GM19328 (cell line): Measurements from ENCODE around the gene GALT.
"Not testable (repeated sequence)": the region's sequence is repeated elsewhere in the genome, so short reads cannot be mapped to it uniquely, and the experiment has no call there.

Experiments used
- ATAC-seq: cut with Tn5 transposase; IDR thresholded peaks from one replicate; pipeline ENCODE4 v1.9.1; 2021; ENCODE audit warnings: mild to moderate bottlenecking, moderate library complexity; ENCODE audit not compliant: unreplicated experiment

GALT gene

DNA sequence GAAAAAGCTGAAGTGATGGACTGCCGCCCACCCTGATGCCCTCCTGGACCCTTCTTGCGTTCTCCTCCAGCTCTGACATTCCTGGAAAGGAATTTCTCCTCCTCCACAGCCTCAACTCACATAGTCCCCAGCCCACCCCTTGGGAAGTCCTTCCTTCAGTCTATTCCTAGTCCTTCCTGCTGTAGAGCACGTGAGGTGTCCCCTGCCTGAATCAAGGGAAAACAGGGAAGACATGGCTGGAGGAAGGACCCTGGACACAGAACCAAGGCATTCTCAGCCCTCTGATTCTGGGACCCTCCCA, 21.3 kb upstream of the GALT start:
- ATAC-seq, result no peak

DNA sequence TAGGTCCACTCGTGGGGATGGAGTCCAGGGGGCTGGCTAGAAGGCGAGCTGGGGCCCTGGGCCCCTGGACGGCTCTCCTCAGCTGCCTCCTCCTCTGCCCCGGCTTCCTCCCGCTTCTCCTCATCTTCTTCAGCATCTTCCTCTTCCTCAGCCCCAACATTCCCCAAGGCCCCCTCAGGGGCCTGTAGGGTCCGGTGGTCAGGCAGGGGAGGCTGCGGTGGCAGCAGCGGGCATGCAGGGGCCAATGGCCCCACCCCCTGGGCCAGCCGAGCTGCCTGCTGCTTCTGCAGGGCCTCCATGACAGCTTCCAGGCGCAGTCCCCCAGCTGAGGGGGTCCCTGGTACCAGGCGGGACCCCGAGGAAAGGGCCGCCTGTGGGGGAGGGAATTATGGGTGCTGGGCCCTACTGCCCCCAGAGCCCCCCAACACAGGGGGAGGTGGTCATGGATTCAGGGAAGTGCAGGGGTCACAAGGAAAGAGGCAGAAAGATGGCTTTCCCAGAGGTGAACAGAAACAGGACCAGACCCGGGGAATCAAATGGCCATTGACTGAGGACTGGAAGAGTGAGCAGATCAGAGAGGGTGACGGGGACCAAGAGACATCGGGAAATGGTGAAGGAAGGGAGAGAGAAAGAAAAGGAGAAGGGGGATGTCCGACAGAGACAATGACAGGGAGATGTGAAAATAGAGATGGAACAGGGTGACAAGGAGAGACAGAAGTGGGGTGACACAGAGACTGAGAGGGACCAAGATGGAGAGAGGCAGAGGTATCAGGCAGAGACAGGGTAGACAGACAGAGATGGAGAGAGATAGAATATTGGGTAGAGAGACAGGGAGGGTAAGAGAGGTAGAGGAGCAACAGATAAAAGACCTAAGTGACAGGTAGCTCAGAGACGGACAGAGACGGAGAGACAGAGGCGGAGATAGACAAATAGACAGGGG, 18.5 kb upstream of the GALT start:
- no peak for ATAC-seq

DNA sequence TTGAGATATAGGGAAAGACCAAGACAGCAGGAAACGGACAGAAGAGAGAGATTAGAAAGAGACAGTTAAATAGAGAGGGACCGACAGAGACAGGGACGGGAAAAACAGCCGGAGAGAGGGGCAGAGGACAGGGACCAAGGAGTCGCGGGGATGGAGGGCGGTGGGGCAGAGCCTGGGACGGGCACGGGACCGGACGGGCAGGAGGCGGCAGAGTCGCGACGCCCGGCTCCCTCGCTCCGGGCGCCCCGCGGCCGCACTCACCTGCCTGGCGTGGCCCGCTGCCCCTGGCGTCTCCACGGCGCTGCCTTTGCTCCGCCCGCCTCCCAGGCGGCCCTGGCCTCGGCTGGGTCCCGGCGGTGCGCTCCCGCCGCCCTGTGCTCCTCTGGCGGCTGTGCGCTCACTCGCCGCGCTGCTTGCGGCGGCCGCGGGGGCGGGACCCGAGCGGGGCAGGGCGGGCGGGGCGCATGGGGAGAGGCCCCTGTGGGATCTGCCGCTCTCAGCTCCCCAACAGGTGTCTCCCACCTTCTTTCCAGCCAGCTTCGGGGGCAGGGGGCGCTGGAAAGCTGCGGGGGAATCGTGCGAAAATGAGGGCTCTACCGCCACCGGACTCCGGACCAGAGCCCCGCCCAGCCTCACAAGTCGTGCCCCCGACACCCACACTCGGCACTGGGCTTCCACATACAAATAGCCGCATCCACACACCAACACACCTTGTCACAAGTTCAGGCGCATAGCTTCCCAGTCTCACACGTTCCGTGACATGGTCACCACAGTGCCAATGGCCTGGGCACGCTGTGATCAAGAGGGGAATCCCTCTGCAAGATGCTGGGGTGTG, 17.6 kb upstream of the GALT start, which contains the start of gene ARID3C:
Gene ARID3C (minus strand): TSS at position 411 of the 835 bp plus-strand sequence. CDS start 1,052 bp downstream, outside the sequence.
- ATAC-seq, result no peak

DNA sequence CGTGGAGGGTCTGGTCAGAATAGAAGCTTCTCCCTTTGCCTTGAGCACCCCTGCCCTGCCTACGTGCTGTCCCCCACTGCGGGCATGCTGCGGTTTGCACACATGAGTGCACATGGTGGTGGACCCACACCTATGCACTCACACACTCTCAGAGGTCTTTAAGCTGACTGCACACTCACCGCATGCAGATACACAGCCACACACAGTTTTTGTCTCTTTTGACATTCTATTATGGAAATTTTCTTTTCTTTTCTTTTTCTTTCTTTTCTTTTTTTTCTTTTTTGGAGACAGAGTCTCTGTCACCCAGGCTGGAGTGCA, 17.0 kb upstream of the GALT start:
- no peak for ATAC-seq

DNA sequence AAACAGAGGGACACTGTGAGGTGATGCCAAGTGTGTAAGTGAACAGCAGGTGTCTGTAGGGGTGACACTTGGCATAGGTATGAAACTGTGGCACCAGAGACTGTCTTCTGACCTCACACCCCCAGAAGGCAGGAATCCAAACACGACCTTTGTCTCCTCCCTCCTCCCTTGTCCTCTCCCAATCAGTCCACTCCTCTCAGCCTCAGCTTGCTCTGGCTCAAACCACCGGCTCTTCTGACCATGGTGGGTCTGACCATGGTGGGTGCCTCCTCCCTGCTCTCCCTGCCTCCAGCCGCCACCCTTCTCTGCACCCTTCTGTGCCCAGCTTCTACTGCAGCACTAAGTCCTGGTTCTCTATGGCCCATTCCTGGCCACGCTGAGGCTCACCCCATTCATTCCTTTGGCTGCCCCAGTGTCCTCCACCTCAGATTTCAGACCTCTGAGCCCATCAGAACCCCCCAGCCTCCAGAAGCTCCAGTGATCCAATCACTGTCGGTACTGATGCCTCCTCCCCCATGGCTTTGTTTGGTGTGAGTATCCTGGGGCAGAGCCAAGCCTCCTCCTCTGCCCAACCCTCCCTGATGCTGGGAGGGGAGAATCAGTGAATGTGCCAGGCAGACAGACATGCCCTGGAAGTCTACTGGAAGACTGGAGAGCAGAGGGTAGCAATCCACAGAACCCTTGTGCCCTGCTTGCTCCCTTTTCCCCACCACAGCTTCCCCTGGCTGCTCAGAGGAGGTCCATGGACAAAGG, 15.9 kb upstream of the GALT start:
- ATAC-seq, result no peak

DNA sequence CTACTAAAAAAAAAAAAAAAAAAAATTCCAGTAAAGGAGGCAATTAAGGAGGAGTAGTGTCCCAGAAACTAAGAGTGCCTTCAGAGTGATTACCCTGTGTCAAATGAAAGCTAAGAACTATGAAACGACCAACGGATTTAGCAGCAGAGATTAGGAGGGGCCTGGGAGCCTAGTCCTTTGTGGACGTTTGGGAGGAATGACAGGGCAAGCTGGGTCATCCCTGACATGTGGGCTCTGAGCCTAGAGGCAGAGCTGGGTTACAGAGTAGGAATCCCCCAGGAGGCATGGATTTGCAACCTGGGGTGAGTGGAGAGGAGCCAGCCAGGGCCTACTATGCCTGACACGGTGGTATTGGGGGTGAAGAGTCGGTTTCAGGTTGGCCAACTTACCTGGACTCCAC, 13.3 kb upstream of the GALT start:
- no peak for ATAC-seq

DNA sequence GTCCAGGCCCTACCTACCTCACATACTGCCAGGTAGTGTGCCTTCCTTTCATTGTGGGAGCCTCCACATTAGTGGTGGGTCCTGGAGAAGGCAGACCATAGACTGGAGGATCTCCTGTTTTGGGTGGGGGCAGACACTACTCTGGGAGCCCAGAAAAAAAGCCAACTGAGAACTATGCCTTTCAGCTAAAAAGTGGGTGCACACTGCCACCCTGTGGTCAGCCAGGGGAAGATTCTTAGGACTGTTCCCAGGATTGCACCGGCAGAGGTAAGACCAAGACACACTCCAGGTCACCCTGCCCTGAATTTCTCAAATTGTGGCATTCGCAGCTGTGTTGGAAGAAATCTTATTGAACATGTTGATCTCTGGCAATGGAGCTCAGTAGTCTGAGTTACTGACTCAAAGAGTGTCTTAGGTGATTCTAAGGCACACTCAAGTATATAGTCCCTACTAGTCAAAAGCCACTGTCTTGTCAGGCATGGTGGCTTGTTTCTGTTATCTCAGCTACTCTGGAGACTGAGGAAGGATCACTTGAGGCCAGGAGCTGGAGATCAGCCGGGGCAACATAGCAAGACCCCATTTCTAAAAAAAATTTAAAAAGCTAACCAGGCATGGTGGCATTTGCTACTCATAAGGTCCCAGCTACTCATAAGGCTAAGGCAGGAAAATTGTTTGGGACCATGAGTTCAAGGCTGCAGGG, 12.5 kb upstream of the GALT start:
- ATAC-seq, result no peak

DNA sequence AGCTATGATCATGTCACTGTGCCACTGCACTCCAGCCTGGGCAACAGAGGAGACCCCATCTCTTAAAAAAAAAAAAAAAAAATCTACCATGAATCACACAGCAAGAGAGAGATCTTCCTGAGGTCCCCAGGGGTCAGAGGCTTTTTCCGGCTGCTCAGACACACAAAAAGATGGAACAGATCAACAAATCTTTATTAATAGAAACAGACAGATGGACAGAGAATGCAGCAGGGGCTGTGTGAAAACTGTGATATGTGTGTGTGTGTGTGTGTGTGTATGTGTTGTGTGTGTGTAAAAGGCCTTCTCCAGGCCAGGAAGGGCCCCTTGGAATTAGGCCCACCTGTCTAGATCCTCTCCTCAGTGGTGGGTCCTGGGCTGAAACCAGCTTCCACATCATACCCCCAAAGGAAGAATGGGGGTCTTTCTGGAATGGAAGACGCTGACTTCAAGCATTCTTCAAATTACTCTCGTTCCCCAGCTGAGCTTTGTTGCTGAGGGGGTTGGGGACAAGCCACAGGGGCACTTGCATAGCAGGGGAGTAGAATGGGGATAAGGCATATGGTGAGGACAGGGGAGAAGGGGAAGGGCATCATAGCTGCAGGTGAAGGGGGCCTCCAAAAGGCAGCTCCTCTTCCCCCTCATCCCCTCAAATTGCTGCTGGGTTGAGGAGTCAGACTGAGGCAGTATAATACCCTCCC, 11.8 kb upstream of the GALT start:
- ATAC-seq, result no peak

DNA sequence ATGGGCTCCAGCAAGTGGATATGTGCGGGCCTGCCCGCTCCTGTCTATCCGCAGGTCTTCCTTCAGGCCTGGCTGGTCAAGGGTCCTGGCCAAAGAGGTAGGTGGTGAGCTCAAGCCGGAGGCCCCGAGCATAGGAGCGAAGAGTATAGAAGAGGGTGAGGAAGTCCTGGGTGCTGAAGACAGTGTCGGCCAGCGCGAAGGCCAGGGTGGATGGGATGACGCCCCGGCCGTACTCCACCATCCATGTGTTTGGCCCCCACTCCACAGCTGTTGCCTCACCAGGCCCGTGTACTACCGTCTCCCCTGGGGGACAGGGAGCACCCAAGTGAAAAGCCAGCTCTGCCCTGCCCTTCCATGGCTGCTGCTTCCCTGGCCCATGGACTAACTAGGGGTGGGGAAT, 10.9 kb upstream of the GALT start:
- no peak for ATAC-seq

DNA sequence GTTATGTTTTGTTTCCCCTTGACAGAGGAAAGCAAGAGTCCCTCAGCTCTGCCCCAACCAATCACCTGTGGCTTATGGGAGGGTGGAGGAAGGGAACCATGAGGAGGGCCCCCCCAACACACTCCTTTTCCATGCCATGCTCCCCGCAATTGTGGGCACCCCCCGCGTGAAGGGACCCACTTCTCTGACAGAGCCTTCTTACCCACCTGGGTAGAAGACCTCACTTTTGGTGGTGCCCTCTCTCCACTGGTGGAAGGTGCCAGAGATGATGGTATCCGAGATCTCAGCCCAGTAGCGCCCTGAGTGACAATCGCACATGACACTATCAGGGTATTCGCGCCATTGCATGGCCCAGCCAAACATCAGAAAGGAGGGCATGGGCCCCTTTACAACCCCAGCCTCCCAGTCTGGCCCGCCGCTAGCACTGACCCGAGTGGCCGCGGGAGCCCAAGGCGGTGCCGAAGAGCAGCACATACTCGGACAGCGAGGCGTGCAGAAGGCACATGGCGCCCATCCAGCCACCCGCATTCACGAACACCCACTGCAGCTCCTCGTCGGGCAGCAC, 9.6 kb upstream of the GALT start:
- ATAC-seq, result no peak

DNA sequence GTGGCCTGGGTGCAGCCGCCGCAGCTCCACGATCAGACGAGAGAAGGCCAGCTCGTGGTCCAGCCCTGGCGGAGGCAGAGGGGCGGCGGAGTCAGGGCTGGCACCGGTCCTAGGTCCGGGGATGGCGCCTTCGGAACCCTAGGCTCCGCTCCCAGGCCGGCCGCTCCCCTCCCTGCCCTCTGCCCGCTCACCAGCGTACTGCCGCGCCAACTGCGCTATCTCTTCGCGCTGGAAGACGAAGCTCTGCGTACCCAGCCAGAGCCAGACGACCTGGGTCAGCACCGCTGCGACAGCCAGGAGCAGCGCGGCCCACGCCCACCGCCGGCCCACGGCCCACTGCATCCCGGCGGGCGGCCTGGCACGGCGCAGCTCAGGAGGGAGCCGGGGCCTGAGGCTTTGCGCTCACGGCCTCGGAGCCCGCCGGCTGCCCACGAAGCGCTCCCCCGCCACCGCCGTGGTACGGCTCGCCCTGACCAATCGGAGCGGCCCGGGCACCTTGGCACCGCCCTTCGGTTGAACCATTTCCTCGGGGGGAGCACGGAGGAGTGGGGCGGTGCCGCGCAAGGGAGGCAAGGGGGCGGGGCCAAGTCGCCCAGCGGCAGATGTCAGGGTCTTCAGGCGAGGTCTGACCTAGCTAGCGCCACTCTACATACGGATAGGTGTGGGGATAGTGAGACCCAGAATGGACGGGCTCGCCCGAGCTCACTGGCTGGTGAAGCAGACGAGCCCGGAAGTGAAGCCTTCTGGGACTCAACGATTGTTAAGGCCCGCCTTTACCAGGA, 8.9 kb upstream of the GALT start, which contains the start of gene SIGMAR1:
Gene SIGMAR1 (minus strand): TSS at position 432 of the 782 bp plus-strand sequence. CDS start 90 bp downstream, at position 342.
- peak; percentile 80 for ATAC-seq

DNA sequence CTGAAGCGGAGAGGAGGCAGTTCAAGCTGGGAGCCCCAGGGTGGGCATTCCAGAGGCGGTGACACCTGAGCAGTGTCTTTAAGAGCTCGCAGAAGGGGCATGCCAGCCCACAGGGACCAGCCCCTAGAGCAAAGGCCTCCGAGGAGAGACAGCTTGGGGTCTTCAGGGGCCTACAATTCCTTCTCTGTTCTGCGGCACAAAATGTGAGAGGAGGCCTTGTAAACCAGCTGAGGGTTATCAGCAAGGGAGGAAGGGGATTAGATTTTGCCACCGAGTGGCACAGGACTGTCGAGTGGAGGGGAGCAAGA, 8.4 kb upstream of the GALT start:
- no peak for ATAC-seq

DNA sequence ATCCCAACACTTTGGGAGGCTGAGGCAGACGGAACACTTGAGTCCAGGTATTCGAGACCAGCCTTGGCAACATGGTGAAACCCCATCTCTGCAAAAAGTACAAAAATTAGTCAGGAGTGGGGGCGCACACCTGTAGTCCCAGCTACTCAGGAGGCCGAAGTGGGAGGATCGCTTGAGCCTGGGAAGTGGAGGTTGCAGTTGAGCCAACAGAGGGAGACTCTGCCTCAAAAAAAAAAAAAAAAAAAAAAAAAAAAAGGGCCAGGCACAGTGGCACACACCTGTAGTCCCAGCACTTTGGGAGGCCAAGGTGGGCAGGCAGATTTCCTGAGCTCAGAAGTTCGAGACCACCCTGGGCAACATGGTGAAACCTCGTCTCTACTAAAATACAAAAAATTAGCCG, 7.2 kb upstream of the GALT start:
- not testable (repeated sequence) for ATAC-seq

DNA sequence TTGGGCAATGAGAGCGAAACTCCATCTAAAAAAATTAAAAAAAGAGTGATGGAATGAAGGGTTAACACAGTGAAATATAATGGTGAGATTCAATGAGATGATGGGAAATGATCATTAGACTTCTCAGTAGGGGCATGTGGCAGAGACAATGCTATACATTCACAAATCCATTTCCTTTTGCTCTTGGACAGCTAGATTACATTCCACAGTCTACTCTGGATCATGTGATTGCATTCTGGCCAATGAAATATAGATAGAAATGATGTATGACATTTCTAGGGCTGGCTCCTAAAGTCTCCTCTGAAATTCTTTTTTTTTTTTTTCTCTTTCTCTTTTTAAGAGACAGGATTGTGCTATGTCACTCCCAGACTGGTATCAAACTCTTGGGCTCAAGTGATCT, 3.8 kb upstream of the GALT start:
- no peak for ATAC-seq

DNA sequence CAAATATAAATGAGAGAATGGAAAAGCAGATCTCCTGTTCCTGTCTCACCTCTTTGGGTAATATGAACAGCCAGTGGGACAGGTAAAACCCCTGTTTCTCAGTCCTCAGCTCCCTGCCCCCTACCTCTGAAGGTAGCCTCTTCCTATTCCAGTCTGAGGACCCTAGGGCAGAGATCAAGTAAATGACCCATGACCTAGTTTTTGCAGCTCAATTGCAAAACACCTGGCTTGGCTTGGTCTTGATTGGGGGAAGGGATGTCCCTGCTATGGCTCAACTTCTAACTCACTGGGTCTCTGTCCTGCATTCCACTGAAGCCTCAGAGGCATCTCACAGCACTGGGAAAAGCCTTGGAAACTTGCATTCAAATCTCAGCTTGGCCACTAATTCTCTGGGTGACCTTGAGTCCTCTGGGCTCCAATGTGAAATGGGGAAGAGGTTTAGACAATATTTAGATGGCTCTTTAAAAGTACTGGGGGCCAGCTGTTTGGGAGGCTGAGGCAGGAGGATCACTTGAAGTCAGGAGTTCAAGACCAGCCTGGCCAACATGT, 1.6 kb upstream of the GALT start:
- no peak for ATAC-seq

DNA sequence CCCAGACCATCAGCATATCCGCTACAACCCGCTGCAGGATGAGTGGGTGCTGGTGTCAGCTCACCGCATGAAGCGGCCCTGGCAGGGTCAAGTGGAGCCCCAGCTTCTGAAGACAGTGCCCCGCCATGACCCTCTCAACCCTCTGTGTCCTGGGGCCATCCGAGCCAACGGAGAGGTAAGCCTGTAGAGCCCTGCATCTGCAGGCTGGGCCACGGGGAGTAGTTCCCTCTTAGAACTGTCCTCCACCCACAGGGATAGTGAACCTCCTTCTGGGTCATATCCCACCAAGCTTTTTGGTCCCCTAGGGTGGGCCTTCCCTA, 569 bp downstream of the GALT start:
- no peak for ATAC-seq

DNA sequence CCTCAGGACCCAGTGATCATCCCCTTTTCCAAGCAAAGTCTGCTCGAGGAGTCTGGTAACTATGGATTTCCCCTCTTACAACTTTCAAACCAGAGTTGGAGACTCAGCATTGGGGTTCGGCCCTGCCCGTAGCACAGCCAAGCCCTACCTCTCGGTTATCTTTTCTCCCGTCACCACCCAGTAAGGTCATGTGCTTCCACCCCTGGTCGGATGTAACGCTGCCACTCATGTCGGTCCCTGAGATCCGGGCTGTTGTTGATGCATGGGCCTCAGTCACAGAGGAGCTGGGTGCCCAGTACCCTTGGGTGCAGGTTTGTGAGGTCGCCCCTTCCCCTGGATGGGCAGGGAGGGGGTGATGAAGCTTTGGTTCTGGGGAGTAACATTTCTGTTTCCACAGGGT, 1.2 kb downstream of the GALT start:
- ATAC-seq, result no peak

DNA sequence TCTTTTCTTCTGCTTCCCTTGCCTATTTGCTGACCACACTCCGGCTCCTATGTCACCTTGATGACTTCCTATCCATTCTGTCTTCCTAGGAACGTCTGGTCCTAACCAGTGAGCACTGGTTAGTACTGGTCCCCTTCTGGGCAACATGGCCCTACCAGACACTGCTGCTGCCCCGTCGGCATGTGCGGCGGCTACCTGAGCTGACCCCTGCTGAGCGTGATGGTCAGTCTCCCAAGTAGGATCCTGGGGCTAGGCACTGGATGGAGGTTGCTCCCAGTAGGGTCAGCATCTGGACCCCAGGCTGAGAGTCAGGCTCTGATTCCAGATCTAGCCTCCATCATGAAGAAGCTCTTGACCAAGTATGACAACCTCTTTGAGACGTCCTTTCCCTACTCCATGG, 2.2 kb downstream of the GALT start:
- ATAC-seq, result no peak

DNA sequence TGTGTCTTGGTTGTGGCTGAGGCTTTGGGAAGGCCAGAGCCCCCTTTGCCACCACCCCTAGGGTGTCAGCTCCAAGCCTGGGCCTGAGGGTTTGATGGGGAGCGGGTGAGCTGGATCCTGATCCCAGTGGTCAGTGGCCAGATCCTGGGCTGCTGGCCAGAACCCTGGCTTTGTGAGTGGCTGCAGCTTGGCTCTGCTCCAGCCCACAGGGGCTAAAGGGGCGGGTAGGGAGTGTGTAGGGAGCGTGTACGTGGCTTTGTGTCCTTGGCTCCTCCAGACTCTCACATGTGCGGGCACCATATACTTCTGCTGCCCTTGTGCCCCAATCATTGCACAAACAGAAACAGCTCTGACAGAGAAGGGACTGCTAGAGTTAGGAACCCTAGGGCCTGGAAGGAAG, 4.3 kb downstream of the GALT start:
- no peak for ATAC-seq
